ENCODE data around the gene CNOT2. TPM values are rescaled to one million over a fixed set of nuclear protein-coding genes. Genes with fewer than 3 reads are reported as not detected.

The CNOT2 gene
- total RNA-seq, 2 experiments from 2014 or later: 121 to 123 TPM

DNA sequence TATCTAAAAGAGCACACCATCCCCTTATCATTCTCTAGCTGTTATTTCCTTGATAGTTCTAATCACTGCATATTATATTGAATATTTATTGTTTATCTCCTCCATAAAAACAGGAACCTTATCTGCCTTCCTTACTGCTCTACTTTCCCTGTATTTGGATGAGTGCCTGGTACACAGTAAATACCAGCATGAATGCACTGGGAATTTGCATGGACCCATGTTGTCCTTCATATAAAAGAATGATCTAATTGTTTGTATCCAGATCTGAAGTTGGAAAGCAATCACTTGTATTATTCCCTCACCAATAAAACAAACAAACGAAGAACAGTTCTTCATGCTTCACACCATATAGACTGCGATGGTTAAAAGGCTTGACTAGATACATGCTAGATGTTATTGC lies 15.3 kb upstream of the CNOT2 start:
- Histone ChIP-seq H4K20me1 (ENCODE audit: insufficient read depth, low read length) (no peaks in the 10 kb centered on the region), H3K4me2 (ENCODE audit: low read length) (no peak overlapping the region), H3K27ac (ENCODE audit: low read depth, low read length, poor library complexity, severe bottlenecking) (no peak overlapping the region), H3K9me3 (ENCODE audit: low read length) (no peaks in the 10 kb centered on the region), H3K4me3 (ENCODE audit: low read depth, low read length, poor library complexity, severe bottlenecking) (no peak overlapping the region), H3K4me1 (ENCODE audit: insufficient read depth, low read length, poor library complexity, severe bottlenecking) (no peaks in the 10 kb centered on the region), H2AFZ (ENCODE audit: low read length) (no peak overlapping the region), H3K9me2 (ENCODE audit: insufficient read depth, low read length) (no peaks in the 10 kb centered on the region), H3K36me3 (ENCODE audit: insufficient read depth, low read length) (0 out of 2 replicates have a peak, but pooled peaks cover 4% of the 10 kb centered on the region), H3K79me2 (ENCODE audit: insufficient read depth, low read depth, low read length) (no peaks in the 10 kb centered on the region)
- BruUV-seq (replicated peaks): no TSS peak
- TF ChIP-seq, protein P1, sequence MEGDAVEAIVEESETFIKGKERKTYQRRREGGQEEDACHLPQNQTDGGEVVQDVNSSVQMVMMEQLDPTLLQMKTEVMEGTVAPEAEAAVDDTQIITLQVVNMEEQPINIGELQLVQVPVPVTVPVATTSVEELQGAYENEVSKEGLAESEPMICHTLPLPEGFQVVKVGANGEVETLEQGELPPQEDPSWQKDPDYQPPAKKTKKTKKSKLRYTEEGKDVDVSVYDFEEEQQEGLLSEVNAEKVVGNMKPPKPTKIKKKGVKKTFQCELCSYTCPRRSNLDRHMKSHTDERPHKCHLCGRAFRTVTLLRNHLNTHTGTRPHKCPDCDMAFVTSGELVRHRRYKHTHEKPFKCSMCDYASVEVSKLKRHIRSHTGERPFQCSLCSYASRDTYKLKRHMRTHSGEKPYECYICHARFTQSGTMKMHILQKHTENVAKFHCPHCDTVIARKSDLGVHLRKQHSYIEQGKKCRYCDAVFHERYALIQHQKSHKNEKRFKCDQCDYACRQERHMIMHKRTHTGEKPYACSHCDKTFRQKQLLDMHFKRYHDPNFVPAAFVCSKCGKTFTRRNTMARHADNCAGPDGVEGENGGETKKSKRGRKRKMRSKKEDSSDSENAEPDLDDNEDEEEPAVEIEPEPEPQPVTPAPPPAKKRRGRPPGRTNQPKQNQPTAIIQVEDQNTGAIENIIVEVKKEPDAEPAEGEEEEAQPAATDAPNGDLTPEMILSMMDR (conservative IDR thresholded peaks at IDR 0.05; ENCODE audit: low read length): no peak
- TF ChIP-seq EZH2phosphoT487 (IDR thresholded peaks at IDR 0.05; ENCODE audit: borderline replicate concordance, low read depth, low read length): no peak
- ChIA-PET CTCF (ENCODE audit: unreplicated experiment) (no interaction called here), POLR2A (no interaction called here)
- DNase-seq (ENCODE audit: low spot score): no peak
- intact Hi-C loops (cut with micrococcal nuclease; ENCODE audit: unreplicated experiment): no loop called here

GRCh38 chr12:70230934-70231606 lies 12.2 kb upstream of the CNOT2 start:
- no peak for DNase-seq (ENCODE audit: low spot score)
- ChIA-PET POLR2A (interaction anchor here (0.6 to 1.4 kb wide), 5 partner anchors 8 to 1423 kb away, joined by 3 to 4 read pairs (median 3); partner anchors contain the start of gene MDM2), CTCF (ENCODE audit: unreplicated experiment) (no interaction called here)
- Histone ChIP-seq H3K4me2 (ENCODE audit: low read length) (no peak overlapping the region), H3K36me3 (ENCODE audit: insufficient read depth, low read length) (peaks cover under 1% of the 10 kb centered on the region; the same call in 1 of the 2 replicates), H3K9me3 (ENCODE audit: low read length) (no peaks in the 10 kb centered on the region), H4K20me1 (ENCODE audit: insufficient read depth, low read length) (no peaks in the 10 kb centered on the region), H3K79me2 (ENCODE audit: insufficient read depth, low read depth, low read length) (no peaks in the 10 kb centered on the region), H3K4me3 (ENCODE audit: low read depth, low read length, poor library complexity, severe bottlenecking) (no peak overlapping the region), H3K4me1 (ENCODE audit: insufficient read depth, low read length, poor library complexity, severe bottlenecking) (no peaks in the 10 kb centered on the region), H3K27ac (ENCODE audit: low read depth, low read length, poor library complexity, severe bottlenecking) (no peak overlapping the region), H2AFZ (ENCODE audit: low read length) (no peak overlapping the region), H3K9me2 (ENCODE audit: insufficient read depth, low read length) (no peaks in the 10 kb centered on the region)
- TF ChIP-seq, protein P1 (conservative IDR thresholded peaks at IDR 0.05; ENCODE audit: low read length): no peak
- no peak for TF ChIP-seq EZH2phosphoT487 (IDR thresholded peaks at IDR 0.05; ENCODE audit: borderline replicate concordance, low read depth, low read length)
- intact Hi-C loops (cut with micrococcal nuclease; ENCODE audit: unreplicated experiment): no loop called here
- no TSS peak for BruUV-seq (replicated peaks)

DNA sequence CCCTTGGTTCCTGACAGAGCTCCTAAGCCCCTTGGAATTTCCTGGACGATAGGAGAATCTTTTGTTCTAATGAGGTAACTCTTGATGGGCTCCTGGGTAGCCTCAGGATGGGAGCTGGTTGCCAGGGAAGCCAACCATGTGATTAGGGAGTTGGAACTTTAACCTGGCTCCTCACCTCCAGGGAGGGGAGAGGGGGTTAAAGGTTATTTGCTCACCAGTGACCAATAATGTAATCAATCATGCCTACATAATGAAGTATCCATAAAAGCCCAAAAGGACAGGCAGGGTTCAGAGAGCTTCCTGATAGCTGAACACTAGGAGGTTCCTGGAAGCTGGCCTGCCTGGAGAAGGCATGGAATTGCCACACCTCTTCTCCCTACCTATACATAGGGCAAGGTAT lies 6.2 kb upstream of the CNOT2 start:
- Histone ChIP-seq H2AFZ (ENCODE audit: low read length) (no peak overlapping the region), H3K9me2 (ENCODE audit: insufficient read depth, low read length) (no peaks in the 10 kb centered on the region; the same call in 1 of the 2 replicates), H3K27ac (ENCODE audit: low read depth, low read length, poor library complexity, severe bottlenecking) (no peak overlapping the region), H3K9me3 (ENCODE audit: low read length) (peaks cover 9% of the 10 kb centered on the region; the same call in 1 of the 2 replicates), H4K20me1 (ENCODE audit: insufficient read depth, low read length) (no peaks in the 10 kb centered on the region), H3K4me2 (ENCODE audit: low read length) (no peak overlapping the region), H3K4me3 (ENCODE audit: low read depth, low read length, poor library complexity, severe bottlenecking) (no peak overlapping the region), H3K4me1 (ENCODE audit: insufficient read depth, low read length, poor library complexity, severe bottlenecking) (peaks cover 18% of the 10 kb centered on the region), H3K79me2 (ENCODE audit: insufficient read depth, low read depth, low read length) (peaks cover 26% of the 10 kb centered on the region), H3K36me3 (ENCODE audit: insufficient read depth, low read length) (peaks cover 57% of the 10 kb centered on the region)
- no peak for DNase-seq (ENCODE audit: low spot score)
- ChIA-PET CTCF (ENCODE audit: unreplicated experiment) (no interaction called here), POLR2A (no interaction called here)
- TF ChIP-seq, protein P1 (conservative IDR thresholded peaks at IDR 0.05; ENCODE audit: low read length): no peak
- TF ChIP-seq EZH2phosphoT487 (IDR thresholded peaks at IDR 0.05; ENCODE audit: borderline replicate concordance, low read depth, low read length): no peak
- intact Hi-C loops (cut with micrococcal nuclease; ENCODE audit: unreplicated experiment): no loop called here
- no TSS peak for BruUV-seq (replicated peaks)

Measured in OCI-LY7 (cell line).